A549 treated with DMSO at 1 μM for 4 hours (cell line): ENCODE results near the gene RNASEL. TPM values are rescaled to one million over a fixed set of nuclear protein-coding genes. Genes with fewer than 3 reads are reported as not detected.

Experiments used
- total RNA-seq: library from RNA; stranded (reverse); fragments of 200-300 nt; extraction: Qiagen RNA extraction; gene quantifications from 5 replicates; pipeline ENCODE4 v1.2.3, GENCODE V29; 2022; ENCODE audit warnings: low read depth

Gene RNASEL
- total RNA-seq = 2.1 to 2.8 TPM (median 2.7 TPM) in 5 replicates

GRCh38 chr1:182588500-182589396, at the start of gene RNASEL:
TSS of gene RNASEL (minus strand) at chr1:182589256. CDS start at chr1:182586806, 2,450 bp downstream.

GRCh38 chr1:182604175-182605164, 15.4 kb upstream of the RNASEL start, which contains the start of gene RGS16:
TSS of gene RGS16 (minus strand) at chr1:182604389. CDS start at chr1:182604259, 130 bp downstream.

Other genes with a start within 250 kb of the RNASEL start
- gene GLUL, start 197.5 kb downstream of the RNASEL start, total RNA-seq = 13.9 to 23.0 TPM (median 18.1 TPM) in 5 replicates
- not detected in 5 replicates for gene TEDDM1, start 188.6 kb downstream of the RNASEL start, total RNA-seq
- gene RGSL1, start 139.1 kb downstream of the RNASEL start, total RNA-seq = not detected in 5 replicates
- gene RGS16, start 15.1 kb upstream of the RNASEL start, total RNA-seq = 0.14 to 0.32 TPM (median 0.20 TPM) in 5 replicates
- not detected in 5 replicates for gene RGS8, start 95.3 kb upstream of the RNASEL start, total RNA-seq
- gene NPL, start 200.5 kb upstream of the RNASEL start, total RNA-seq = 0.41 to 1.2 TPM (median 1.1 TPM) in 5 replicates